IMR-90 (cell line): ENCODE measurements around the gene MASP2.
"Not testable (repeated sequence)": the region's sequence is repeated elsewhere in the genome, so short reads cannot be mapped to it uniquely, and the experiment has no call there.

ENCODE experiments used
- FOS ChIP-seq: fragments of 150-350 bp; IDR thresholded peaks from 2 replicates; pipeline ENCODE4 v1.6.1; 2016; ENCODE audit warnings: low read depth, low read length
- MAFK ChIP-seq: IDR thresholded peaks from 2 replicates; pipeline ENCODE4 v1.6.1; 2012; ENCODE audit warnings: low read depth, low read length, improper control_type of control experiment
- MAZ ChIP-seq: IDR thresholded peaks from 2 replicates; pipeline ENCODE4 v1.6.1; 2012; ENCODE audit warnings: low read depth, mild to moderate bottlenecking, low read length, improper control_type of control experiment, moderate library complexity, borderline replicate concordance
- MXI1 ChIP-seq: IDR thresholded peaks from 2 replicates; pipeline ENCODE4 v1.6.1; 2012; ENCODE audit warnings: low read depth, mild to moderate bottlenecking, low read length, moderate library complexity, borderline replicate concordance
- NFE2L2 ChIP-seq: fragments of 150-350 bp; IDR thresholded peaks from 2 replicates; pipeline ENCODE4 v1.6.1; 2016; ENCODE audit warnings: low read depth, mild to moderate bottlenecking, low read length
- POLR2A ChIP-seq: IDR thresholded peaks from 2 replicates; pipeline ENCODE4 v1.6.1; 2012; ENCODE audit warnings: mild to moderate bottlenecking, low read depth, low read length
- RAD21 ChIP-seq: IDR thresholded peaks from 2 replicates; pipeline ENCODE4 v1.6.1; 2012; ENCODE audit warnings: low read length, improper control_type of control experiment
- RFX5 ChIP-seq: IDR thresholded peaks from 2 replicates; pipeline ENCODE4 v1.8.0; 2012; ENCODE audit warnings: low read depth, mild to moderate bottlenecking, low read length, moderate library complexity
- SMC3 ChIP-seq: fragments of 150-350 bp; IDR thresholded peaks from 2 replicates; pipeline ENCODE4 v1.6.1; 2016; ENCODE audit warnings: low read depth, mild to moderate bottlenecking, antibody characterized with exemption, low read length, moderate library complexity
- TF ChIP-seq, protein P1 (sequence below): conservative IDR thresholded peaks from 2 replicates; pipeline ENCODE4 v1.5.1; 2012; ENCODE audit warnings: mild to moderate bottlenecking, low read depth, low read length, improper control_type of control experiment
- TF ChIP-seq, protein P2 (sequence below): fragments of 150-350 bp; IDR thresholded peaks from 2 replicates; pipeline ENCODE4 v1.6.1; 2017; ENCODE audit warnings: mild to moderate bottlenecking, antibody characterized with exemption, low read length, low read depth
- TF ChIP-seq, protein P3 (sequence below): fragments of 150-350 bp; IDR thresholded peaks from 2 replicates; pipeline ENCODE4 v1.6.1; 2016; ENCODE audit warnings: low read depth, mild to moderate bottlenecking, low read length, moderate library complexity, borderline replicate concordance

DNA sequence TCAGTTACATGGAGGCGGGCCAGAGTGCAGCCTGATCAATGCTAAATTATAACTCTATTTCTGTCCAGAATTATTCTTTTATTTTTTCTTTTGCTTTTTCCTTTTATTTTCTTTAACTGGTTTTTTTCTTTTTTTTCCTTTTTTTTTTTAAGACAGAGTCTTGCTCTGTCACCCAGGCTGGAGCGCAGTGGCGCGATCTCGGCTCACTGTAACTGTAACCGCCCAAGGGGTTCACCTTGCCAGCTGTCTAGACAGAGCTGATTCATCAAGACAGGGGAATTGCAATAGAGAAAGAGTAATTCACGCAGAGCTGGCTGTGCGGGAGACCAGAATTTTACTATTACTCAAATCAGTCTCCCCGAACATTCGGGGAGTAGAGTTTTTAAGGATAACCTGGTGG lies 4.1 kb upstream of the MASP2 start:
- TF ChIP-seq POLR2A, MAZ, RAD21, MAFK, RFX5, SMC3, FOS, MXI1, NFE2L2: not testable (repeated sequence)
- TF ChIP-seq, protein P1, sequence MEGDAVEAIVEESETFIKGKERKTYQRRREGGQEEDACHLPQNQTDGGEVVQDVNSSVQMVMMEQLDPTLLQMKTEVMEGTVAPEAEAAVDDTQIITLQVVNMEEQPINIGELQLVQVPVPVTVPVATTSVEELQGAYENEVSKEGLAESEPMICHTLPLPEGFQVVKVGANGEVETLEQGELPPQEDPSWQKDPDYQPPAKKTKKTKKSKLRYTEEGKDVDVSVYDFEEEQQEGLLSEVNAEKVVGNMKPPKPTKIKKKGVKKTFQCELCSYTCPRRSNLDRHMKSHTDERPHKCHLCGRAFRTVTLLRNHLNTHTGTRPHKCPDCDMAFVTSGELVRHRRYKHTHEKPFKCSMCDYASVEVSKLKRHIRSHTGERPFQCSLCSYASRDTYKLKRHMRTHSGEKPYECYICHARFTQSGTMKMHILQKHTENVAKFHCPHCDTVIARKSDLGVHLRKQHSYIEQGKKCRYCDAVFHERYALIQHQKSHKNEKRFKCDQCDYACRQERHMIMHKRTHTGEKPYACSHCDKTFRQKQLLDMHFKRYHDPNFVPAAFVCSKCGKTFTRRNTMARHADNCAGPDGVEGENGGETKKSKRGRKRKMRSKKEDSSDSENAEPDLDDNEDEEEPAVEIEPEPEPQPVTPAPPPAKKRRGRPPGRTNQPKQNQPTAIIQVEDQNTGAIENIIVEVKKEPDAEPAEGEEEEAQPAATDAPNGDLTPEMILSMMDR = not testable (repeated sequence)
- TF ChIP-seq, protein P2, sequence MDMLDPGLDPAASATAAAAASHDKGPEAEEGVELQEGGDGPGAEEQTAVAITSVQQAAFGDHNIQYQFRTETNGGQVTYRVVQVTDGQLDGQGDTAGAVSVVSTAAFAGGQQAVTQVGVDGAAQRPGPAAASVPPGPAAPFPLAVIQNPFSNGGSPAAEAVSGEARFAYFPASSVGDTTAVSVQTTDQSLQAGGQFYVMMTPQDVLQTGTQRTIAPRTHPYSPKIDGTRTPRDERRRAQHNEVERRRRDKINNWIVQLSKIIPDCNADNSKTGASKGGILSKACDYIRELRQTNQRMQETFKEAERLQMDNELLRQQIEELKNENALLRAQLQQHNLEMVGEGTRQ = not testable (repeated sequence)
- TF ChIP-seq, protein P3, sequence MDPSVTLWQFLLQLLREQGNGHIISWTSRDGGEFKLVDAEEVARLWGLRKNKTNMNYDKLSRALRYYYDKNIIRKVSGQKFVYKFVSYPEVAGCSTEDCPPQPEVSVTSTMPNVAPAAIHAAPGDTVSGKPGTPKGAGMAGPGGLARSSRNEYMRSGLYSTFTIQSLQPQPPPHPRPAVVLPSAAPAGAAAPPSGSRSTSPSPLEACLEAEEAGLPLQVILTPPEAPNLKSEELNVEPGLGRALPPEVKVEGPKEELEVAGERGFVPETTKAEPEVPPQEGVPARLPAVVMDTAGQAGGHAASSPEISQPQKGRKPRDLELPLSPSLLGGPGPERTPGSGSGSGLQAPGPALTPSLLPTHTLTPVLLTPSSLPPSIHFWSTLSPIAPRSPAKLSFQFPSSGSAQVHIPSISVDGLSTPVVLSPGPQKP = not testable (repeated sequence)
